ENCODE data around the gene GRM5.
"Not testable (repeated sequence)": the region's sequence is repeated elsewhere in the genome, so short reads cannot be mapped to it uniquely, and the experiment has no call there.

GRCh38 chr11:88846266-88846665 lies 219.5 kb downstream of the GRM5 start:
- TF ChIP-seq, protein P1, sequence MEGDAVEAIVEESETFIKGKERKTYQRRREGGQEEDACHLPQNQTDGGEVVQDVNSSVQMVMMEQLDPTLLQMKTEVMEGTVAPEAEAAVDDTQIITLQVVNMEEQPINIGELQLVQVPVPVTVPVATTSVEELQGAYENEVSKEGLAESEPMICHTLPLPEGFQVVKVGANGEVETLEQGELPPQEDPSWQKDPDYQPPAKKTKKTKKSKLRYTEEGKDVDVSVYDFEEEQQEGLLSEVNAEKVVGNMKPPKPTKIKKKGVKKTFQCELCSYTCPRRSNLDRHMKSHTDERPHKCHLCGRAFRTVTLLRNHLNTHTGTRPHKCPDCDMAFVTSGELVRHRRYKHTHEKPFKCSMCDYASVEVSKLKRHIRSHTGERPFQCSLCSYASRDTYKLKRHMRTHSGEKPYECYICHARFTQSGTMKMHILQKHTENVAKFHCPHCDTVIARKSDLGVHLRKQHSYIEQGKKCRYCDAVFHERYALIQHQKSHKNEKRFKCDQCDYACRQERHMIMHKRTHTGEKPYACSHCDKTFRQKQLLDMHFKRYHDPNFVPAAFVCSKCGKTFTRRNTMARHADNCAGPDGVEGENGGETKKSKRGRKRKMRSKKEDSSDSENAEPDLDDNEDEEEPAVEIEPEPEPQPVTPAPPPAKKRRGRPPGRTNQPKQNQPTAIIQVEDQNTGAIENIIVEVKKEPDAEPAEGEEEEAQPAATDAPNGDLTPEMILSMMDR (IDR thresholded peaks at IDR 0.05), result not testable (repeated sequence)
- TF ChIP-seq POLR2A, EP300 (IDR thresholded peaks at IDR 0.05): not testable (repeated sequence)

Measured in tibial nerve (tissue), 4 donors.